H9 (cell line): Measurements from ENCODE around the gene PERM1. TPM values are rescaled to one million over a fixed set of nuclear protein-coding genes. Genes with fewer than 3 reads are reported as not detected.

Experiments used
- DNase-seq: peaks from one replicate; pipeline ENCODE4 v3.0.0-alpha.2; 2017
- H2AFZ ChIP-seq: one replicate; pipeline ENCODE4 v1.6.1; 2013; ENCODE audit warnings: mild to moderate bottlenecking, low read length, control low read depth, moderate library complexity
- H2AK5ac ChIP-seq: 2 replicates; pipeline ENCODE4 v1.6.1; 2013; ENCODE audit warnings: low read length, control low read depth, mixed read lengths; ENCODE audit not compliant: insufficient read length
- H2BK120ac ChIP-seq: one replicate; pipeline ENCODE4 v1.6.1; 2013; ENCODE audit warnings: low read depth, mild to moderate bottlenecking, low read length, control low read depth, inconsistent platforms; ENCODE audit not compliant: poor library complexity, severe bottlenecking
- H2BK12ac ChIP-seq: 2 replicates; pipeline ENCODE4 v1.6.1; 2013; ENCODE audit warnings: low read length, control low read depth, mixed read lengths, low read depth; ENCODE audit not compliant: insufficient read length
- H2BK15ac ChIP-seq: 2 replicates; pipeline ENCODE4 v1.6.1; 2013; ENCODE audit warnings: low read depth, low read length, control low read depth
- H2BK20ac ChIP-seq: one replicate; pipeline ENCODE4 v1.6.1; 2013; ENCODE audit warnings: low read depth, mild to moderate bottlenecking, low read length, control low read depth, inconsistent platforms; ENCODE audit not compliant: poor library complexity, severe bottlenecking
- H2BK5ac ChIP-seq: 2 replicates; pipeline ENCODE4 v1.6.1; 2013; ENCODE audit warnings: low read length, control low read depth, mixed read lengths; ENCODE audit not compliant: insufficient read length
- H3K14ac ChIP-seq: 2 replicates; pipeline ENCODE4 v1.6.1; 2013; ENCODE audit warnings: low read length, control low read depth; ENCODE audit not compliant: insufficient read depth
- H3K18ac ChIP-seq: 2 replicates; pipeline ENCODE4 v1.6.1; 2013; ENCODE audit warnings: low read depth, mild to moderate bottlenecking, mixed read lengths, low read length, control low read depth; ENCODE audit not compliant: insufficient read length
- H3K23ac ChIP-seq: 2 replicates; pipeline ENCODE4 v1.6.1; 2013; ENCODE audit warnings: low read length, control low read depth, mixed read lengths, low read depth; ENCODE audit not compliant: insufficient read length
- H3K23me2 ChIP-seq: 2 replicates; pipeline ENCODE4 v1.6.1; 2013; ENCODE audit warnings: low read depth, mild to moderate bottlenecking, mixed read lengths, low read length, control low read depth; ENCODE audit not compliant: insufficient read length, poor library complexity, severe bottlenecking
- H3K27ac ChIP-seq: 2 replicates; pipeline ENCODE4 v1.5.1; 2013; ENCODE audit warnings: low read length, control low read depth, mixed read lengths, low read depth; ENCODE audit not compliant: insufficient read length
- H3K27me3 ChIP-seq: 2 replicates; pipeline ENCODE4 v1.6.1; 2013; ENCODE audit warnings: low read length, control low read depth, inconsistent platforms; ENCODE audit not compliant: insufficient read depth
- H3K4ac ChIP-seq: 2 replicates; pipeline ENCODE4 v1.6.1; 2013; ENCODE audit warnings: low read depth, mild to moderate bottlenecking, control low read depth, inconsistent platforms, low read length, moderate library complexity
- H3K4me1 ChIP-seq: 2 replicates; pipeline ENCODE4 v1.6.1; 2013; ENCODE audit warnings: low read length, control low read depth, inconsistent platforms; ENCODE audit not compliant: insufficient read depth
- H3K4me2 ChIP-seq: 2 replicates; pipeline ENCODE4 v1.6.1; 2013; ENCODE audit warnings: low read length, control low read depth, mixed read lengths; ENCODE audit not compliant: insufficient read length, insufficient read depth
- H3K56ac ChIP-seq: 2 replicates; pipeline ENCODE4 v1.6.1; 2013; ENCODE audit warnings: low read depth, mild to moderate bottlenecking, mixed read lengths, low read length, control low read depth; ENCODE audit not compliant: insufficient read length
- H3K79me1 ChIP-seq: 2 replicates; pipeline ENCODE4 v1.6.1; 2013; ENCODE audit warnings: low read depth, mild to moderate bottlenecking, moderate library complexity, low read length, control low read depth, inconsistent platforms; ENCODE audit not compliant: insufficient read depth, poor library complexity, severe bottlenecking
- H3K79me2 ChIP-seq: 2 replicates; pipeline ENCODE4 v1.6.1; 2013; ENCODE audit warnings: low read length, control low read depth, inconsistent platforms; ENCODE audit not compliant: insufficient read depth
- H3K9ac ChIP-seq: 2 replicates; pipeline ENCODE4 v1.6.1; 2013; ENCODE audit warnings: low read length, control low read depth, mixed read lengths; ENCODE audit not compliant: insufficient read length; ENCODE audit errors: extremely low read depth
- H3K9me3 ChIP-seq: one replicate; pipeline ENCODE4 v1.6.1; 2013; ENCODE audit warnings: low read depth, low read length, inconsistent platforms; ENCODE audit not compliant: control insufficient read depth
- H3T11ph ChIP-seq: one replicate; pipeline ENCODE4 v1.6.1; 2013; ENCODE audit warnings: mild to moderate bottlenecking, low read length, control low read depth, inconsistent platforms
- H4K20me1 ChIP-seq: one replicate; pipeline ENCODE4 v1.6.1; 2013; ENCODE audit not compliant: control insufficient read depth, insufficient read length, insufficient read depth
- H4K5ac ChIP-seq: 2 replicates; pipeline ENCODE4 v1.6.1; 2013; ENCODE audit warnings: low read depth, mild to moderate bottlenecking, mixed read lengths, low read length, control low read depth; ENCODE audit not compliant: insufficient read length
- H4K8ac ChIP-seq: replicated peaks from 2 replicates; pipeline ENCODE4 v1.6.1; 2013; ENCODE audit warnings: low read length, control low read depth, mixed read lengths, low read depth; ENCODE audit not compliant: insufficient read length
- H4K91ac ChIP-seq: 2 replicates; pipeline ENCODE4 v1.6.1; 2013; ENCODE audit warnings: low read depth, mild to moderate bottlenecking, moderate library complexity, mixed read lengths, low read length, control low read depth; ENCODE audit not compliant: insufficient read length
- H3K27ac Mint-ChIP-seq, 3 experiments: 2 replicates in 2 of 3; 3 replicates in 1 of 3; pipeline ENCODE4 v1.8.0; 2020 to 2021; ENCODE audit warnings: mixed read lengths in 3 of 3, mild to moderate bottlenecking in 1 of 3, moderate library complexity in 1 of 3
- H3K27me3 Mint-ChIP-seq: 2 replicates; pipeline ENCODE4 v1.8.0; 2021; ENCODE audit warnings: low read depth, mild to moderate bottlenecking, moderate library complexity, mixed read lengths
- H3K36me3 Mint-ChIP-seq, 3 experiments: 2 replicates in 2 of 3; 3 replicates in 1 of 3; pipeline ENCODE4 v1.8.0; 2020 to 2021; ENCODE audit warnings: low read depth in 3 of 3, mixed read lengths in 3 of 3; ENCODE audit not compliant: insufficient read depth in 1 of 3
- H3K4me1 Mint-ChIP-seq, 2 experiments: 2 replicates each; pipeline ENCODE4 v1.8.0; 2020; ENCODE audit warnings: mixed read lengths in 2 of 2
- H3K4me3 Mint-ChIP-seq, 2 experiments: 2 replicates in 1 of 2; 3 replicates in 1 of 2; pipeline ENCODE4 v1.8.0; 2020 to 2021; ENCODE audit warnings: mild to moderate bottlenecking in 2 of 2, mixed read lengths in 2 of 2, moderate library complexity in 1 of 2
- H3K9me3 Mint-ChIP-seq, 2 experiments: 2 replicates in 1 of 2; 3 replicates in 1 of 2; pipeline ENCODE4 v1.8.0; 2020; ENCODE audit warnings: mild to moderate bottlenecking in 2 of 2, mixed read lengths in 2 of 2, moderate library complexity in 1 of 2
- WGBS: extraction: QIAGEN DNeasy Blood & Tissue Kit; methylation state at CpG from one replicate; pipeline ENCODE4 v1.1.7; 2013; ENCODE audit warnings: missing lambda C conversion rate, low lambda C conversion rate, mixed read lengths; ENCODE audit not compliant: insufficient read length; ENCODE audit errors: extremely low coverage; 5-methylcytosine and 5-hydroxymethylcytosine counted together
- total RNA-seq: library from RNA; stranded (reverse); gene quantifications from 2 replicates; pipeline ENCODE4 v1.2.1, GENCODE V29; 2021
- TF ChIP-seq, protein P1 (sequence below): fragments of 200-600 bp; sonication (generic); conservative IDR thresholded peaks from 3 replicates; pipeline ENCODE4 v1.8.0; 2021; ENCODE audit warnings: antibody characterized with exemption, mild to moderate bottlenecking

PERM1 gene
- total RNA-seq, 1 experiment from 2014 or later = not detected

DNA sequence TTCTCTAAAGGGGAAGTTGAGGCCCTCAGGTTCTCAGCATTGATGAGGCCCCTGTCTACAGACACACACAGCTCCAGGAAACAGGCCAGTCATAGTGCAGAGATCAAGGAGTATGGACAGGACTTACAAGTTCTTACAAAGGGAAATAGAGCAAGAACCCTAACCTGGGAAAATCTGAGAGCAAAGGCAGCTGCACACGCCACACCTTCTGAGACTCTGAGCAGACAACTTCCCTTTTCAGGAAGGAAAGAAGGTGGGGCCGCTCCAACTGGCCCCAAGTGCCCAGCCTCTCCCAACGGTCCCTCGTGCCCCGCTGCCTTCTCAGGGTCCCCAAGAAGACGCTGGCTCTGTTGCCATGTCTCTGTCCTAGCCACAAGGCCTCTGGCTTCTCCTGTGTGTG lies 26.4 kb downstream of the PERM1 start:
- H3K14ac ChIP-seq = no peak overlapping the region
- H3K9ac ChIP-seq = no peak overlapping the region
- H3K27ac ChIP-seq = no peak overlapping the region
- no peak overlapping the region for H3K4ac ChIP-seq
- H3K23me2 ChIP-seq = no peaks in the 10 kb centered on the region
- no peak overlapping the region for H3K27ac Mint-ChIP-seq
- H4K8ac ChIP-seq = no peak overlapping the region
- H3K27me3 ChIP-seq = peaks cover 4% of the 10 kb centered on the region; the same call in 1 of the 2 replicates
- H3K9me3 Mint-ChIP-seq = no peaks in the 10 kb centered on the region; a peak in 2 of 5 replicates
- H3K4me1 Mint-ChIP-seq = peaks cover 7 to 15% of the 10 kb centered on the region in 2 experiments
- H3K23ac ChIP-seq = no peak overlapping the region
- H3K9me3 ChIP-seq = no peaks in the 10 kb centered on the region
- whole genome bisulfite sequencing = no CpG with 5 or more reads among the region's 6 CpGs
- H3K79me2 ChIP-seq = peaks cover 5% of the 10 kb centered on the region; the same call in 1 of the 2 replicates
- no peak overlapping the region for H3K18ac ChIP-seq
- TF ChIP-seq, protein P1, sequence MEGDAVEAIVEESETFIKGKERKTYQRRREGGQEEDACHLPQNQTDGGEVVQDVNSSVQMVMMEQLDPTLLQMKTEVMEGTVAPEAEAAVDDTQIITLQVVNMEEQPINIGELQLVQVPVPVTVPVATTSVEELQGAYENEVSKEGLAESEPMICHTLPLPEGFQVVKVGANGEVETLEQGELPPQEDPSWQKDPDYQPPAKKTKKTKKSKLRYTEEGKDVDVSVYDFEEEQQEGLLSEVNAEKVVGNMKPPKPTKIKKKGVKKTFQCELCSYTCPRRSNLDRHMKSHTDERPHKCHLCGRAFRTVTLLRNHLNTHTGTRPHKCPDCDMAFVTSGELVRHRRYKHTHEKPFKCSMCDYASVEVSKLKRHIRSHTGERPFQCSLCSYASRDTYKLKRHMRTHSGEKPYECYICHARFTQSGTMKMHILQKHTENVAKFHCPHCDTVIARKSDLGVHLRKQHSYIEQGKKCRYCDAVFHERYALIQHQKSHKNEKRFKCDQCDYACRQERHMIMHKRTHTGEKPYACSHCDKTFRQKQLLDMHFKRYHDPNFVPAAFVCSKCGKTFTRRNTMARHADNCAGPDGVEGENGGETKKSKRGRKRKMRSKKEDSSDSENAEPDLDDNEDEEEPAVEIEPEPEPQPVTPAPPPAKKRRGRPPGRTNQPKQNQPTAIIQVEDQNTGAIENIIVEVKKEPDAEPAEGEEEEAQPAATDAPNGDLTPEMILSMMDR = no peak
- peaks cover 26 to 66% (median 53%) of the 10 kb centered on the region in 3 experiments; a peak in 6 of 7 replicates for H3K36me3 Mint-ChIP-seq
- no peak overlapping the region for H2BK12ac ChIP-seq
- H3T11ph ChIP-seq = no peak overlapping the region
- H2BK120ac ChIP-seq = no peak overlapping the region
- H4K91ac ChIP-seq = no peak overlapping the region
- no peak overlapping the region for H2BK15ac ChIP-seq
- H3K4me3 Mint-ChIP-seq = no peak overlapping the region
- no peak overlapping the region for H2AK5ac ChIP-seq
- H2BK5ac ChIP-seq = no peak overlapping the region
- H3K4me1 ChIP-seq = no peaks in the 10 kb centered on the region
- no peak for DNase-seq
- no peak overlapping the region for H4K5ac ChIP-seq
- no peak overlapping the region for H3K56ac ChIP-seq
- H2BK20ac ChIP-seq = no peak overlapping the region
- H3K27me3 Mint-ChIP-seq = peaks cover 10% of the 10 kb centered on the region
- no peak overlapping the region for H3K4me2 ChIP-seq
- peaks cover 4% of the 10 kb centered on the region for H3K79me1 ChIP-seq
- no peaks in the 10 kb centered on the region for H4K20me1 ChIP-seq
- no peak overlapping the region for H2AFZ ChIP-seq
